DMS79 treated with DMSO at 0.1 percent for 48 hours (cell line): Measurements from ENCODE around the gene PLSCR5.

Experiments
- DNase-seq: peaks from one replicate; lab custom pipeline; 2025; lab: John Stamatoyannopoulos, UW

PLSCR5 gene

DNA sequence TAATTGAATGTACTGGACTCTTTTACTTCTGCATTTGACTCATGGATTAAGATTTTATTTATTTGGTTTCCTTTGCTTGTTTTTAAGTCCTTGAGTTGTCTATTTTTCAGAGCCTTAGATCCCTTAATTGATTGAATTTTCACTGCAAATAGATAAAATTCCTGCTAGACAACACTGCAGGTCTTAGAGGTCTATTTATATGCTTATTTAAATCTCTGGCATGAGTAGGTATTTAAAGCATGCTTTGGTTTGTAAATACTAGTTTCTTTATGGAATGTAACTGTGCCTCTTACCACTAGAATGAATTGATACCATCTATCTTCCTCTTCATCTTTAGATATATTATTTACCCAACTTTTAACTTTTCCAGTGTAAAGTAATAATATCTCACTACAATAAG is 20.0 kb downstream of the PLSCR5 start:
- no peak for DNase-seq

DNA sequence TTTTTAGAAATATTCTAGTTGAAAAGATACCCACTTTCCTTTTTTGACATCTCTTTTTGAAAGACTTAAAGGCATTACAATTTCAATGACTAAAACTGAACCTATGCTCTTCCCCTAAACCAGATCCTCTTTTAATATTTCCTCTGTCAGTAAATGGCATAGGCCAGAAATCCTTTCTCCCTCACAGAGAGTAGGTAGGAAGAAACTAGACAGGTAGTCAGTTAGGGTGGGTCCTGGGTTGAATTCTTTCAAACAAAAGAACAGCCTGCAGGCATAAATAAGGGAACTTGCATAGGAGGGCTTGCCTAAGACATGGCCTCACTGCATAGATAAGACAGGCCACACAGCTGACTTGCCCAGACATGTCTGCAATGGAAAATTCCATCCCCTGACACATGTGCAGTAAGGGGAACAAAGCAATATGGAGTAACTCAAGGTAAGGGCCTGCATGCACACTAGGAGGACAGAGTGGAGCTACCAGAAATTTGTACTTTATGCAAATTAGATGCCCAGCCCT is 23.1 kb downstream of the PLSCR5 start:
- DNase-seq: no peak

DNA sequence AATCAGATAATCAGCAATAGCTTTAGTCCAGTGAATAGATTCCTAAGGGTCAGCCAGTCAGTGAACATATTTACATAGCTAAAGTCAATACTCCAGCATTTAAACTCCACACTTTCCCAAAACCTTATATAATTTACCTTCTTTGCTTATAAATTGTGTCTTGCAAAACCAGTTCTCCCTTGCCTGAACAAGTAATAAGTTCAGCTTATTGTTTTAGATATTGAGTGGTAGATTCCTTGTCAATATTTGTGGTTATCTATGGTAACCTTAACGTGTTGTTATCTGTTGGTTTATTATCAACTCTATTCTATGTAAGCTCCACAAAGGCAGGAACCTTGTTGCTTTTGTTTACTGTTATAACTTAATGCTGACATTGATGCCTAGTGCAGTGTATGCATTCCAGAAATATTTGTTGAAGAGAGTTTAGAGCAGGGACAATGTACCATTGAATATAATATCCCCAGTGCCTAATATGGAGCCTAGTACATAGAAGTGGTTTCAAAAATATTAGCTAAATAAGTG is 24.0 kb downstream of the PLSCR5 start:
- no peak for DNase-seq

- peak; percentile 6 for DNase-seq
Observed at GRCh38 chr3:146577662-146578061, 27.5 kb downstream of the PLSCR5 start.

DNA sequence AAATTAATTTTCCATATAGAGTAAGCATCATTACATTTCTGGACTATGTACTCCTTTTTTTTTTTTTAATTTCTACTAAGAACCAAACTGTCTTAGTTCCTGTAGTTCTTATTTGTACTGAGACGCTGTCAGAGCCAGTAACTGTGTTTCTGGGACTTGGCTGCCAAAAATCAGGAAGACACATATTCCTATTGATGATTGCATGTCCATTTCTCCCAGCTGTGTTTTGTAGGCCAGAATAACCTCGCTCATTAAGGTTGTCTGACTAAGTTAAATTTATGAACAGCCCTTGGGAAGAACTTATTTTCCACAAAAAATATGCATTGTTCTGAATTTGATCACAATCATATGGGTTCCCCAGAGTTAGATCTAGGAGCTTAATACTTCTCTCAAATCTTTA is 29.5 kb downstream of the PLSCR5 start:
- no peak for DNase-seq

GRCh38 chr3:146574173-146574572 is 31.0 kb downstream of the PLSCR5 start:
- no peak for DNase-seq

DNA sequence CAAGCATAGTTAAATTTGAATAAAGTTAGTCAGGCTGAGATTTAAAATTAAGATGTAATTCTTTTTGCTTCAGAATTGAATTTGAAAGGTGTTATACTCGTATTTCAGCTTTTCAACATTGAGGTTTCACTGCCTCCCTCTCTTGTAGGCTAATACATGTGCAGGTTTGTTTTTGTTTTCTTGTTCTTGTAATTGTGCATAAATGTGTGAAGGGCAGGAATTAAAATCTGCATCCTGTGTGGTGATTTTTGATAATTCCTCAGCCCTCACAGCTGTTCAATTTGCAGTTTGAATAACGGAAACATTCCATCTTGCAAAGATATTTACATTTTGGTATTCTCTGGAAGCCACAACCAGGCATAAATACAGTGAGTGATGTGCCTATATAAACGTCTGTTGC is 35.8 kb downstream of the PLSCR5 start:
- no peak for DNase-seq

DNA sequence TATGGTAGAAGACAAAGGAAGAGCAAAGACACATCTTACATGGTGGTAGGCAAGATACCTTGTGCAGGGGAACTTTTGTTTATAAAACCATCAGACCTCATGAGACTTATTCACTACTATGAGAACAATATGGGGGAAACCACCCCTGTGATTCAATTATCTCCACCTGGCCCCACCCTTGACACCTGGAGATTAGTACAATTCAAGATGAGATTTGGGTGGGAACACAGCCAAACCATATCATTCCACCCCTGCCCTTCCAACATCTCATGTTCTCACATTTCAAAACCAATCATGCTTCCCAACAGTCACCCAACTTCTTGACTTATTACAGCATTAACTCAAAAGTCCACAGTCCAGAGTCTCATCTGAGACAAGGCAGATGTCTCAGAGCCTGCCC is 39.0 kb downstream of the PLSCR5 start:
- no peak for DNase-seq

GRCh38 chr3:146561879-146562278 is 43.3 kb downstream of the PLSCR5 start:
- DNase-seq: no peak

DNA sequence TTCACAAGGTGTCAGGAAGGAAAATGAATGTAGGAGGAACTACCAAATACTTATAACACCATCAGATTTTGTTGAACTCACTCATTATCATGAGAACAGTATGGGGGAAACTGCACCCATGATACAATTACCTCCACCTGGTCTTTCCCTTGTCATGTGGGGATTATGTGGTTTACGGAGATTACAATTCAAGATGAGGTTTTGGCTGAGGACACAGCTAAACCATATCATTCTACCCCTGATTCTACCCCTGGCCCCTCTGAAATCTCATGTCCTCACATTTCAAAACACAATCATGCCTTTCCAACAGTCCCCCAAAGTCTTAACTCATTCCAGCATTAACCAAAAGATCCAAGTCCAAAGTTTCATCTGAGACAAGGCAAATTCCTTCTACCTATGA is 43.7 kb downstream of the PLSCR5 start:
- no peak for DNase-seq

- DNase-seq: no peak
Observed at GRCh38 chr3:146560678-146561077, 44.5 kb downstream of the PLSCR5 start.

DNA sequence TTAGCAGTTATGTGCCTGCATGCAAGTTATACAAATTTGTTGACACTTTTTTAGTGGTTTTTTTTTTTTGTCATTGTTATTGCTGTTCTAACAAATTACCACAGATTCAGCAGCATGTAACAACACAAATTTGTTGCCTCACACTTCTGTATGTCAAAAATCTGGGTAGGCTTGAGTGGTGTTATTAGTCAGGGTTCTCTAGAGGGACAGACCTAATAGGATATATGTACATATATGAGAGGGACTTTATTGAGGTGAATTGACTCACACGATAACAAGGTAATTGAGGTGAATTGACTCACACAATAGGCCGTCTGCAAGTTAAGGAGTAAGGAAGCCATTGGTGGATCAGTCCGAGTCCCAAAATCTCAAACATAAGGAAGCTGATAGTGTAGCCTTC is 45.8 kb downstream of the PLSCR5 start:
- no peak for DNase-seq

DNA sequence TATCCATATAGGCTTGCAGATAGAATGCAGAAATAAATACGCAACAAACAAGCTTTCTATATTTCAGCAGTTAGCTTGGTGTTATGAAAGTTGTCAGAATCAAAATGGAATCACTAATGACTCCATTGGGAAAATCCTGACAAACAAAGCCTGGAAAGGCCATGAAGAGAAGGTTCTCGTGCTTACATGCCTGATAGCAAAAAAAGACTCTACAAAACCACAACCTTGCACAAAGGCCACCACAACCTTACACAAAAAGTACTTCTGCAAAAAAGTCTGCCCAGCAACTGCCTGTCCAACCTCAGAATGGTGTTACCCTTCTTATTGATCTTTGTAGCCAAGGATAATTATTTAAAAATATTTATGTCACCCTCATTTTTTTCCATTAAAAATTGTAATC is 46.4 kb downstream of the PLSCR5 start:
- no peak for DNase-seq

- no peak for DNase-seq
Observed at GRCh38 chr3:146557745-146558144, 47.4 kb downstream of the PLSCR5 start.

DNA sequence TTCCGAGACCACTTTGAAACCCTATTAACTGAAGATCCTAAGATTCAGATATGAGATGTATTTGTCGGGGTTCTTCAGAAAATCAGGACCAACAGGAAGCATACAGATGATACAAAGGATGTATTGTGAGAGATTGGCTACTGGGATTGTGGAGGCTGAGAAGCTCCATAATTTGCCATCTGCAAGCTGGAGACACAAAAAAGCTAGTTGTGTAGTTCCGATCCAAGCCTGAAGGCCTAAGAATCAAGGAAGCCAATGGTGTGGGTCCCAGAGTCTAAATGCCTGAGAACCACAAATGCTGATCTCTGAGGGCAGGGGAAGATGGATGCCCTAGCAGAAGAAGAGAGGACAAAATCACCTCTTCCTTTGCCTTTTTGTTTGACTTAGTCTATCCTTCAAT is 49.8 kb downstream of the PLSCR5 start:
- no peak for DNase-seq

GRCh38 chr3:146554151-146554760 is 50.9 kb downstream of the PLSCR5 start:
- no peak for DNase-seq

DNA sequence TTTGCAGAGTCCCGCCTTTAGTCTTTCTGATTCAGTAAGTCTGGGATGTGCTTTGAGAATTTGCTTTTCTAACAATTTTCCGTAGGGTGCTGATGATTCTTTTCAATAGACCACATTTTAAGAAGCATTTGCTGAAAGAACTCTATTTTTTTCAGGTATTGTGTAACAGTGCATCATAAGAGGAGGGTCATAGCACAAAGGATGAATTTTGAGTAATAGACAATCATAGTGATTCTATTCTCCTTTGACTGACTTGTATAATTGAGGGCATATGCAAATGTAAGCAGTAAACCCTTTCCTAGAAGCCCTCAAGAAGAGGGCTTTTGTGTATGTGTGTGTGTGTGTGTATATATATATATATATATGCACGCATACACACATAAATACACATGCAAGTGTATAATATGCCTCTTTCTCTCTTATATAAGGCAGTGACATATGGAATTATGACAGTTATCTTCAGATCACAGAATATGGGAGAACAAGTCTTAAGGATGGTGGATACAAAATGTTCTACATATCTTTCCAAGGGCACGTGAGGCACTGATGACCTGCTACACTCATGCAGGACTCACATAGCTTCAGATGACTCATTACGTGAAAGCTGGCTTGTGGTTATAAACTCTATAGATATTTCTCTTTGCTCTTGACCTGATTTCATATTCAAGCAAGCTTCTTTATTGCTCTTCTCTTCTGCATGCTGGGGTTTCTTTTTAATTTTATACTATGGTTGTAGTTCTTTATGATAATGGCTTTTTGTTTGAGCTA is 54.2 kb downstream of the PLSCR5 start:
- DNase-seq: no peak

GRCh38 chr3:146550070-146550615 is 55.0 kb downstream of the PLSCR5 start:
- no peak for DNase-seq

- no peak for DNase-seq
Observed at GRCh38 chr3:146547235-146547835, 57.8 kb downstream of the PLSCR5 start.

DNA sequence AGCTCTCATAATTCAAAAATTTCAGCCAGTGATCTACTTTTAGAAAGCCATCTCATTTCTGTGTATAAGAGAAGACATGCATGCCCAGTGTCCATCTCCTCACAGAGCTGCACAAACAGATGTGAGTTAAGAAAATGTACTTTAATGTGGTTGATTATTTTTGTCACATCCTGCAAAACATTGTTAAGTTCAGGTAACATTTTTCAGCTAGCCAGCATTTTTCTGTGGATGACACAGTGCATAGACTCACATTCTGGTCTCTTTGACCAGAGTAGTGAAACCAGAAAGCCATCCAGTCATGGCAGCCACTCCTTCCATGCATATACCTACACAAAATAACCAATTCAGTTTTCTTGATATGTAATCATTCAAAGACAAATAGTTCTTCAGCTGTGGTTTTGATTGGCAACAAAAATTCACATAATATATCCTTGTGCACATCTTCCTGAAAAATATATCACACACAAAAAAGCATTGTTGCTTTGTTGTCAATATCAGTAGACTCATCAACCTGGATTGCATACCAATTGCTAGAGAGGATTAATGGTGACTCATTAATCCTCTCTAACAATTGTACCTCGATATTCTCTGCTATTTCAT is 58.7 kb downstream of the PLSCR5 start:
- DNase-seq: no peak

GRCh38 chr3:146544929-146545528 is 60.1 kb downstream of the PLSCR5 start:
- DNase-seq: no peak
